H4 (cell line): Measurements from ENCODE around the gene ANO2. TPM values are rescaled to one million over a fixed set of nuclear protein-coding genes. Genes with fewer than 3 reads are reported as not detected.

ENCODE experiments used
- DNase-seq: peaks from one replicate; pipeline ENCODE4 v3.0.0-alpha.2; 2015; ENCODE audit warnings: low spot score
- total RNA-seq: library from RNA; depleted of rRNA; stranded (reverse); fragments of >200 nt; shearing (Covaris generic); gene quantifications from 2 replicates; pipeline ENCODE4 v1.2.3, GENCODE V29; 2014; rRNA removed

ANO2 gene
- 0.89 and 0.99 TPM in 2 replicates for total RNA-seq

DNA sequence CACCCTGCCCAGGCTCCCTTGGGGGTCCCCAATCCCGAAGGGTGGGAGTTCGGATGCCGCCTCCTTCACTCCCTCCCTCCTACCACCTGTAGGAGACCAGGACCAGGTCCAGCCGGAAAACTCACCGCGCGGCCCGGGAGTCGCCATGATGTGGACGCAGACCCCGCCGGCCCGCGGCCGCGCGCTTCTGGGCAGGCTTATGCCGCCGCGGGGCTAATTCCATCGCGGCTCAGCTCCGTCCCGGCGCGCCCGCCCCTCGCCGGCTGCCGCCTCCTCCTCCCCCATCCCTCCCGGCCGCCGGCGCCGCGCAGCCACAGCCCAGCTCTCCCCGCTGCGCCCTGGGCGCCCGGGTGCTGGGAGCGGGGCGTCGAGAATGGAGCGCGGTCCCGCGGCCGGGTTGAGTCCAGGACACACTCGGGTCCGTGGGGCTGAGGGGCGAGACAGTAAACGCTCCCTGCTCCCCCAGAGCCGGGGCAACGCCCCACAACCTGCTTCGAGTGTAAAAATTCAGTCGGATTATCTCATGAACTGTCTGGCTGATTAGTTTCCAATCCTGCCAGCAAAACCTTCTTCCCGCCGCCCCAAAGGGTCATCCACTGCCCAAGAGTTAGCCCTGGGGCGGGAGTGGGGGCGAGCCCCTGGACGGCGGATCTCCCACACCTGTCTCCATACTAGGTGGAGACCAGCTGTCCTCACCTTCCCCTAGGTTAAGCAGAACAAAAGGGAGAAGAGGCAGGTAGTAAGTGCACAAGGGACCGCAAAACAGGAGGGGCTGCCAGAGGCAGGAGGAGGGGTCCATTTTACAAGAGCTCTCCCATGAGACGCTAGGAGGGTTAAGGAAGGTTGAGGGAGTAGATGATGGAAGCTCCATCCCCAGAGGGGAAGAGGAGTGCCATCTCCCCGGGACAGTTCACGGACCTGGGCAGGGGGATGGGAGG, at the start of gene ANO2:
TSS of gene ANO2 (minus strand) at position 189 of the 938 bp plus-strand sequence. CDS start at position 147, 42 bp downstream.
- DNase-seq, result no peak

DNA sequence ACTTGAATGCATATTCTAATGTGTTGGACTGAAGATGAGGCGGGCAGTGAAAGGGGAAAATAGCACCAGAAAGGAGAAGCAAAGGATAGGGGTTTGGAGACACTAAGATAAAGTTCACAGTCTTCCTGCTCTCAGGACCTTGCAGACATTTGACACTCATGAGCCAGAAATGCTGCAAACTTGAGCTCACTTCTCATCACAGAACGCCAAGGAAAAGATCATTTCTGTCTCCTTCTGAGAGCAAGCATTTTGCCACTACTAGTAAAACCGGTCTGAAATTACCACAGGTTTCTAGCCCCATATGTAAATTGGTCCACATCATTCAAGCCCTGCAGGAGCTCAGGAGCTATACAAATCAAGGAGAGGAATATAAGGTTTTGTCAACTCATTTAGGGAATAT, 44.6 kb upstream of the ANO2 start:
- DNase-seq, result no peak

DNA sequence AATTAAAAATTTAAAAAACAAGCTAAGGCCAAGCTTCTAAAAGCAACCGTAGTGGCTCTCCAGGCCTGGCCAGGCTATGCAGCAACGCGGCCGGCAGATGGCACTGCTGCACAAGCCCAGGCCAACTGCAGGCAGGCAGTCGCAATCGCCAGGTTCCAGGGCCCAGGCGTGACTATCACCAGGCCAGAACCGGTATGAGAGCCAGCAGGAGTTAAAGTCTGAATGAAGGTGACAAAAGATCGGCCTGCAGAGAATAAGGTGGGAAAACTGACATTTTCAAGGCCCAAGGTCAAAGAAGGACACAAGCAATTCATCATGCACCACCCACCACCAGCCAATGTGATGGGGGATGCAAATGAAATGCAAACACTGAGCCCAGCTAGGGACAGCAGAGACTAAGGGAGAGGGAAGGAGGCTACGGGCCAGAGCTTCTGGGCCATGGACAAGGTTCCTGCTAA, 43.6 kb upstream of the ANO2 start:
- DNase-seq, result peak; percentile 77

DNA sequence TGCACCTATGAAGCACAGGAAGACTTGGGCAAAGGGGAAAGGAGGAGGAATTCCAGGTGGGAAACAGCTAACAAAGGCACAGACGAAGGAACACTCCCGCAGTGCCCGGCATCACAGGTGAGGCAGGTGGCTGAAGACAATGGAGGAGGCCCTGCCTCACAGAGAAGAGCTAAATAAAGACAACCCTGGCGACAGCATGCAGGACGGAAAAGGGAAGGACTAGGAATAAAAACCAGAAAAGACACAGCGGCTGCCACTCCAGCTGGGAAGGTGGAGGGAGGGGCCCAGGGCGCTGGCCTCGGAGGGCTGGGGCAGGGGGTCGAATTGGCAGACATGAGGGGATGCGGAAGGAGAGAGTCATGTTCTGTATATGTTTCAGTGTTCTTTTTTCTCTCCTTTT, 43.0 kb upstream of the ANO2 start:
- DNase-seq, result no peak

DNA sequence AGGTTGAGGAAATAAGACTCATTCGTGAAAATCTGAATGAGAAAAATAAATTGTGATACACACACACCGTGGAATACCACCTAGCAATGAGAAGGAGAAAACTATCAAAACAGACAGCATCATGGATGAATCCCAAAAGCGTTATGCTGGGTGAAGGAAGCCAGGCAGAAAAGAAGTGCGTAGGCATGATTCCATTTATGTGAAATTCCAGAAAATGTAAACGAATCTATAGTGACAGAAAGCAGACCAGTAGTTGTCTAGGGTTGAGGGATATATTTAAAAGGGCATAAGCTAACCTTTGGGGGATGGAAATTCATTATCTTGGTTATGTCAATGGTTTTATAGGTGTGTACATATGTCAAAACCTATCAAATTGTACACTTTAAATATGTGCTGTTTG, 42.5 kb upstream of the ANO2 start:
- no peak for DNase-seq

DNA sequence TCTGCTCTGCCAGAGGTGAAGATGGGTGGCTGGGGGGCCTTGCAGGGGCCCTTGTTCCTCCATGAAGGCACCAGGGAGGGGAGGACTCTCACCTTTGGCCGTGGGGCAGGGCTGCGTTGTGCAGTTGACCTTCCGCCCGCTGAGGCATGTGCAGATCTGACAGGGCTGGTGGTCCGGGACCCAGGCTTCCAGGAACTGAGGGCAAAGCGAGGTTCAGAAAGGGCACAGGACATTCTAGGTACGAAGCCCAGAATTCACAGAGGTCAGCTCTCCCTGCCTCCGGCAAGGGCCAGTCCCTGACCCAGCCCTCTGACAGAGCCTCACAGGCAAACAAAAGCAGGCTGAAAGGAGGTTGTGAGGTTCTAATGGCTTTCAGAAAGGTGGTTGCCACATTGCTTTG, 40.4 kb upstream of the ANO2 start:
- DNase-seq, result no peak

DNA sequence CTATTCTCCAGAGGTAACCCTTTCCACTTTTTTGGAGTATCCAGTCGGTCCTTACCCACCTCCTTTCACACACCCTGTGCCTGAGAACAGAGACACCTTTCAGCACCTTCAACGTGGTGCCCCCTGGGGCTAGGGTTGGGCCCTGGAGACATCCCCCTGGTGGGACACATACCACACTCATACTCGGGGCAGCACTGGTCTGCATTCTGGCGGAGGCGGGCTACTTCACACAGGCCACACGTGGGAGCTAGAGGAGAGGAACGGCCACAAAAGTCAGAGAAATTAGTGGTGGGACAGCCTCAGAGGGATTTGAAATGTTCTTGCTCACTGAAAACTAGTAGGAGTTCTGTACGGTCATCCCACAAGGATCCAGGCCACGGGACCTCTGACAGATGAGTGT, 39.8 kb upstream of the ANO2 start:
- DNase-seq, result peak; percentile 3

DNA sequence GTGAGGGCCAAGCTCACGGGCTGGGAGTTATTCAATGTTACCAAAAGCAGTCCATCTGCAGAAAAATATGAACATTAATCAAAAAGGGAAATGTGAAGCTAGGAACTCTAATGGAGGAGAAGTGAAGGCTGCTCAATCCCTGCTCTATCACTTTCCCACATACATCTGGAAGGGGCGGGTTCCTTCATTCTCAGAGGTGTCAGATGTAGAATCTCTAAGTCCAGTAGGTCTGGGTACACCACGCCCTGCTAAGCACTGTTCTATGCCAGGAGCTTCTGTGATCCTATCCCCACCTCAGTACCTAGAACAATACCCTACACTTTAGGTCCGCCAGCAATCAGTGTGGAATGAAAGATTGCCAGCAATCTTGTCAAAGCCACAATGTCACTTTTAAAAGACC, 37.0 kb upstream of the ANO2 start:
- DNase-seq, result no peak

DNA sequence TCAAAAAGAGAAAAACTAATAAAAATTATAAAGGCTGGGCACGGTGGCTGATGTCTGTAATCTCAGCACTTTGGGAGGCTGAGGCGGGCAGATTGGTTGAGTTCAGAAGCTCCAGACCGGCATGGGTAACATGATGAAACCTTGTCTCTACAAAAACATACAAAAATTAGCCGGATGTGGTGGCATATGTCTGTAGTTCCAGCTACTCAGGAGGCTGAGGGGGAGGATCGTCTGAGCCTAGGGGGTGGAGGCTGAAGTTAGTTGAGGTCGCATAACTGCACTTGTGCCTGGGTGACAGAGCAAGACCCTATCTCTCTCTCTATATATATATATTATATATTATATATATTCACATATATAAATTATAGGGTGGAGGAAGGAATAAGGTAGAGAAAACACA, 32.5 kb upstream of the ANO2 start:
- no peak for DNase-seq

DNA sequence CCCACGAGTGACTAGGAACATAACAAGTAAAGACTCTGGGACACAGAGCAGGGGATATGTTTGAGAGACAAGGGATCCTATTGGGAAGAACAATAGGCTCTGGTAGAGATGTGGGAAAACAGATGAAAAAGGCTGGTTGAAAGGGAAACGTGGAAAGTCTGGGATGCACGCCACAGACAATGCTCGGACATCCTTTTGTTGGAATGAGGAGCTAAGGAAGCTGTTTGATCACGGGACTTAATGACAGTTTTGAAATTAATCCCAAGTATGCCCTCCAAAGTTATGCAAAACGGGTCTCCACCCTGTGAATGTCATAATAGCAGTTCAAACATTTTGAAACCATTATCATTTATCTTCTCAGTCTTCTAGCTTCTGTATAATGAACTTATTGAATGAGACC, 31.7 kb upstream of the ANO2 start:
- DNase-seq, result no peak

DNA sequence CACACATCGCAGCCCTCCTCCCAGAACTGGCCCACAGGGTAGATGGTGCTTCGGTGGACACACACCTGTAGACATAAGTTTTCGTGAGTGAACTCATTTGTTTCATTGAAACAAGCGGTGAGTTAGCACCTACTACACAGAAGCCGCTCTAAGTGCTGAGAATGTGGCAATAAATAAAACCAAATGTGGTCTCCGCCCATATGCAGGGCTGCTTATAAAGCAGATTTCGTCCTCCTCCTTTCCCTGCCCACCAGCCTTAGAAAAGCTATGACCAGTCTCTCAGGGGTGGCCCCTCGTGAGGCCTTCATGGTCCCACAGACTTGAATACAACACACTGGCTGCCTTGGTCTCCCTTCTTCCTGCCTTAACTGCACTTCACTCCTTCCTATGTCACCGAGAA, 31.1 kb upstream of the ANO2 start:
- no peak for DNase-seq

DNA sequence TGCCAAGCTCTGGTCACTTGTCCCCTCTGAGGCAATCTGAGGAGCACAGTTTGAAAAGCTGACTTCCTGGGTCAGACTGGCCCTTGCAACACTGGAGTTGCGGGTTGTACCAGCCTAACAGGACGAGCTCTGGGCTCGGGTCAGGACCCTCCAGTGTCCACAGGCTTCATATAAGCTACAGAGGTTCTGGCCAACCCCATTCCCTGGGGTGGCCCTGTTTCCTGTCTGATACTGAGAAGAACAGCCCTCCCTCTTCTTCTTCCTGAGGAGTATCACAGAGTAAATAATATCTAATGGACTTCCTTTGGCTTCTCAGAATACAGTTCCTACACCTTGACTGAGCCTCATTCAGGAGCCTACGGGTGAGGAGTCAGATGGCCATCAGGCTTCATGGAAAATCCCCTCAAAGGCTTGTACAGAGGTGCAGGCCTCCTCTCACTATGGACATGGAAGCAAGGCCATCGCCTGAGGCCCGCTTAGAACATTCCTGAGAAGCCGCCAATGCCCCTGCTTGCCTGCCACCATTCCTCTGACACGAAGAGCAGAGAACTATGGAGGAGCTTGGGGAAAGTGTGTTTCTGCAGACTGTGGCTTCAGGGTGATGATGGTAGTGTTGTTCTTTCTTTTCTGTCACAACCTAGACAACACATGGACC, 28.5 kb upstream of the ANO2 start:
- no peak for DNase-seq

DNA sequence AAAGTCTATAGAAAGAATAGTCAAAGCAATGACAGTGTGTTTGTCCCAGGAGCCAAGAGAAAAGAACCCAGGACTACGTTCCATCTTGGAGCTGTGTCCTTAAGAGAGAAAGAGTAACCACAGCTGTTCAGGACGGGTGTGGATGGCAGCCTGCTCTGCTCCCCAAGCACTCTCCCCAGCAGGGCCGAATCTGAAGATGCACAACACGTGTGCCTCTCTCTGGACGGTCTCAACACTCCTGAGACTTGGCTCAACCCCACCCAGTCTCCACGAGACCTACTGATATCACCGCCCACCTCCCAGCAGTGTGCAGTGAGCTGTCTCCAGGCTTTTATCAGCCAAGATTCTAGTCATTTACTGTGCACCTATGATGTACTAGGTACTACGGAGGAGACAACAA, 27.3 kb upstream of the ANO2 start:
- DNase-seq, result no peak

DNA sequence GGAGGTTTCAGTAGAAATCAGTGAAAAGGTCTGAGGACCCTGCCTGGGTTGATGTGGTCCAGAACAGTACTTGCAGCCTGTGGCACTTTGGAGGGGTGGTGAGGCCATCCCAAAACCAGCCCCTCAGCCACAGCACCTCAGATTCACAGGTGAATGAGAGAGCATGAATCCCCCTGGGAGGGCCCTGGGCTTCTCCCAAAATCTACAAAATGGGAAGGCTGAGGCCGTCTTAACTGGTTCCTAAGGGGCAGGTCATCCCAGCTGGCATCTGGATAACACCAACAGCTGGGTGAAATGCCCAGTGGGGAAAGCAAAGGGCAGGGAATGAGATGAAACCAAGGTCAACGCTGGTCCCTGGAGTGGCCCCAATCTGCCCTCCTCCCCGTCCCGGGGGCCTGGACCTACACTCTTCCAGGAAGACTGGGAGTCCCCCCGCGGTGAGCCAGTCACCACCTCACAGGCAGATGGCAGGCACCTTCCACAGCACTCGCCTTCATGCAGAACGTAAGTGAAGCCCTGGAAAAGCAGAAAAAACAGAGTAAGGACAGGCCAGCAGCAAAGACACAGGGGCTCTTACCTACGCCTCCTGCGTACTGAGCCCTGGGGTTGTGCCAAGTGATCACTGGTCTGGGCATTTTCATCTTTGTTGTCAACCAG, 26.3 kb upstream of the ANO2 start:
- DNase-seq, result no peak

DNA sequence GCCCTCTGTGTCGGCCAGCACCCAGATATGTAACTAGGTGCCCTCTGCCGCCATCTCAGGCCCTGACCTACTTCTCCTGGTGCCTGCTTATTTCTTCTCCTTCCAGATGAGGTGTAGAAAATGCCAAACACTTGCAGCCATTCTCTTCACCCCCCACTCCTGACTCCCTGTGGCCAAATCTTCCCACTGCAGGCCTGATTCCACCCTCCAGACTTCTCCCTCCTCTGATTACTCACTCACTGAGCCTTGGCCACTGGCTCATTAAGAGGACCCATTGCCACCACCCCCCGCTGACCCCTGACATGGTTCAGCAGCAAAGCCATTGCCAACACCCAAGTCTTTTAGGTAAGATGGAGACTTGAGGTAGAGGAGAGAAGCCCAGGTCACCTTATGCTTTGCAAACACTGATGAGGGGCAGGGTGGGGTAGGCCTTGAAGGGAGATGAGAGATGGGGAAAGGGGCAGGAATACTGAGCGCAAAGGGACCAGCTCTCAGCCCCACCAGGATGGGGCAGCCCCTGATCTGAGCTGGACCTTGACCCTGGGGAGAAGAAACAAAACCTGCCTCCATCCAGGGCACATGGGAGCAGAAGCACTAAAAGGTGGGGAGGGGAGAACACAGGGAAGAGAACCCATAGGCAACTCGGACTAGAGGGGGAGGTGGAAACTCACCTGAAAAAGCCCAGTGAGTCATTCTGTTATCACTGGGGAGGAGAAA, 25.1 kb upstream of the ANO2 start:
- DNase-seq, result no peak

DNA sequence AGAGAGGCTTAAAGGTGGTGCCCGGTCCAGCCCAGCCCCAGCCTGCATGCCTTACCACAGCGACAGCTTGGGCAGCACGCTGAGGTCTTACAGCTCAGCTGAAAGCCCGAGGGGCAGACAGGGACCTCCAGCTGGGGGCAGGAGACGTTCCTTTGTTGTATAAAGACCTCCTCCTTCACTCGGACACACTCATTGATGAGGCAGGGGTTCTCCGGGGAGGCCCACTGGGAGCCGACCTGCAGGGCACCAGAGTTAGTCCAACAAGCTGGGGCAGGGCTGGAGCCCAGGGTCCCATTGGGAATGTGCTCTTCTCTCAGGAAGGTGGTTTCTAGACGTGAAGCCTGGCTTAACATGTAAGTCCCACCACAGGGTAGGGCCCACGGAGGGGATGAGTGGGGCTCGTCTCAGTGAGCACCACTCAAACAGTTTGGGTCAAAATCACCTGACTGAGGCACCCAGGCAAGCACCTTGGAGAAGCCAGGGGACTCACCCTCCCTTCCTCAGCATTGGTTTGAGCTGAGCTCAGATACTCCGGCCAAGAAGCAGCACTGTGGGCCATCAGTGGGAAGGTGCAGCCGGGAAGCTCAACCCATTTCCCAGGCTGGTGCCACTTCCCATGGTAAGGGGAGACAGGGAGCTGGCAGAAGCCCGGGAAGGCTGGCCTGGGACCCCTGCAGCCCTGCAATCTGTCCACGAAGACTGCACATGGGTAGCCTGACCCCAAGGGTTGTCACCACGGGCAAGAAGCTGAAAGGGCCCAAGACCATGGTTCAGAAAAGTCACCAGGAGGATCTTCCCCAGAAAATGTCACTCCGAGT, 24.3 kb upstream of the ANO2 start:
- no peak for DNase-seq

DNA sequence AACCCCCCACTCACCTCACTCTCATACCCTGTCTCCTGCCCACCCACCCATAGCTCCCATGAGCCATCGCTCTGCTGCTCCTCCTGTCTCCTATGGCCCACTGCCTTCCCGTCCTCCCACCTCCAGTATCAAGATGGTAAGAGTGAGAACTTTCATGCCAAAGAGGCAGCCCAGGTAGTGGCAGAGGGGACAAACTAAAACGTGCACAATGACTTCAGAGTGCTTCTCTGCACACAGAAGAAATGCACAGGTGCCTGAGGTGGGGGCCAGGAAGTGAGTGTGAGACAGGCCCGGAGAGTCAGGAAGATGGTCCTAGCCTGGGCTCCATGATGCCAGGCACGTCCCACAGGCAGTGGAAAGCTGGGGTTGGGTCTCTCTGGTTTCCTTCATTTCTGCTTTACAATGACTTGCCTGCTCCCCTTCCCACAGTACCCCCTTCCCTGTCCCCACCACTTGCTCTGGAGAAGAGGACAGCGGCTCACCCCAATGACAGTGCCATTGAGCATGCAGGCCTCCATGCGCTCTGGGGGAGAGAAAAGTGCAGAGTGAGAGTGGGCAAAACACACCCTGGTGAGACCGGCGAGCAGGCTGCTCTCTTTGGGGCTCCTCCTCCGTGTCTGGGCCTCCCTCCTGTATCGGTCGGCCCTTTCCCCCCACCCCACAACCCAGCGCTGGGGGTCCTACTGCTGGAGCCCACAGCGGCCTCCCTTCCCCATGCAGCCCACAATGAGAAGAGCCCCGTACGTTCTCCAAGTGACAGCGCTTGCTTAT, 22.8 kb upstream of the ANO2 start:
- DNase-seq, result no peak

DNA sequence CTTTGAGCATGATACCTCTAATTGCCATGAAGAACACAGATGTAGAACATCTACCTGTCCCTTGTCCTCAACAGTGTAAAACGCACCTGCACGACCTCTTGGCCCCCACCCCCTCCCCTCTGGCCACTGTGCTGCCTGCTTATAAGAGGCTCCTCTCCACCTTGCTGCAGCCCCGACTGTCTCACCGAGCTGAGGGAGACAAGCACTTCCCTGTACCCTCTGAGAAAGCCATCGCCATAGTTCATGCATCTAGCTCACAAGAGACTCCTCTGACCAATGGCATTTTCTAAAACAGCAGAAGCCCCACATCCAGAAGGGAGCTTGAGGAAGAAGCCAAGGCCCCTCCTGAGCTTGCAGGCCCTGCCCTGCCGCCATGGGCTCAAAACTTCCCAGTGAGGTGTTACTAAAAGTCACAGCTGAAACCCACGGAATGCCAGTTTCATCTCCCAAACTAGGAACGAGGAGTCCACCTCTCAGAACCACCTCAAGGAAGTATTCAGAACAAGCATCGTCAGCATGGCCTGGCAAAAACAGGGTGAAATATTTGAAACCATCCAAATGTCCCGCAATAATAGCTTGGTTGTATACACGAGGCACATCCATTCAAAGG, 21.5 kb upstream of the ANO2 start:
- DNase-seq, result no peak

DNA sequence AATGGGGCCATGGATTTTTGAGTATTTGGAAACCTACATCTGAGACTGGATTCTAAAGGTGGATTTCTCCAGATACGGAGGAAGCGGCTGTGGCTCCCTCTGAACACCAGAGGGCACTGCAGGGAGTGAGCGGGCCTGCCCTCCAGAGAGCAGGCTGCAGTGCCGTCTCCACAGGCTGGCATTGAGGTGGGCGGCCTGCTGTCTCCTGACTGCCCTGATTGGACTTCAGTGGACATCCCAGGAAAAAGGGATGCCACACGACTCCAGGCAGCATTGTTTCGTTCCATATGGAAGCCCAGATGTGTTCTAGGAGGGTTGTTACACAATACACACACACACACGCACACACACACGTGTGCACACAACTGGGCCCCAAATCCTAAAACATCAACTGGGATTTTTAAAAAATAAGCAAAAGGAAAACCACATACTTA, 20.9 kb upstream of the ANO2 start:
- peak; percentile 63 for DNase-seq
